COLO668 (cell line): ENCODE measurements around the gene DUS2.
"Not testable (repeated sequence)": the region's sequence is repeated elsewhere in the genome, so short reads cannot be mapped to it uniquely, and the experiment has no call there.

Experiments used
- DNase-seq: peaks from one replicate; lab custom pipeline; 2025; ENCODE audit not compliant: unreplicated experiment; lab: John Stamatoyannopoulos, UW

DUS2 gene

DNA sequence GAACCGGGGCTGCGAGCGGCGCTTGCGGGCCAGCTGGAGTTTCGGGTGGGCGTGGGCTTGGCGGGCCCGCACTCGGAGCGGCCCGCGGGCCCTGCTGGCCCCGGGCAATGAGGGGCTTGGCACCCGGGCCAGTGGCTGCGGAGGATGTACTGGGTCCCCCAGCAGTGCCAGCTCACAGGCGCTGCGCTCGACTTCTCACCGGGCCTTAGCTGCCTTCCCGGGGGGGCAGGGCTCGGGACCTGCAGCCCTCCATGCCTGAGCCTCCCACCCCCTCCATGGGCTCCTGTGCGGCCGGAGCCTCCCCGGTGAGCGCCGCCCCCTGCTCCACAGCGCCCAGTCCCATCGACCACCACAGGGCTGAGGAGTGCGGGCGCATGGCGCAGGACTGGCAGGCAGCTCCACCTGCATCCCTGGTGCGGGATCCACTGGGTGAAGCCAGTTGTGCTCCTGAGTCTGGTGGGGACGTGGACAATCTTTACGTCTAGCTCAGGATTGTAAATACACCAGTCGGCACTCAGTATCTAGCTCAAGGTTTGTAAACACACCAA, 24.8 kb upstream of the DUS2 start:
- DNase-seq, result not testable (repeated sequence)

GRCh38 chr16:67998779-67999688, 24.1 kb upstream of the DUS2 start, which contains the start of gene DPEP2:
Gene DPEP2, minus strand, starts transcription at chr16:67999484. Its CDS starts 6,272 bp downstream, at chr16:67993212.
- DNase-seq, result not testable (repeated sequence)

DNA sequence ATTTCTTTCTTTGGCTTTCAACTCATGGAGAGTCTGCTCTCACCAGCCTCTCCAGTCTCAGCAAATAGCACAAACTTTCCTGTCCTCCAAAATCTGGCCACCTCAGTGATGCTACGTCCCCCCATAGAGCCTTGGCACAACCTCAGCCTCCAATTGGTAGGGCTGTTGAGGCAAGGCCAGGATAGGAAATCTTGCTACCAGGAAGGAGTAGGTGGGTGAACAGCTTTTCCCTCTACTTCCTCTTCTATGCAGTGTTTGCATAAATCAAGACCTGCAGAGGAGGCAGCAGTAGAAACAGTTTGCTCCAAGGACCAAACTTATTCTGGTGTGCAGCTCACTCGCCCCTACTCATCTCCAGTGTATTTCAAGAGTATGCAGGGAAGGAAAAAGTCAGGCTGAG, 23.1 kb upstream of the DUS2 start:
- DNase-seq, result no peak

DNA sequence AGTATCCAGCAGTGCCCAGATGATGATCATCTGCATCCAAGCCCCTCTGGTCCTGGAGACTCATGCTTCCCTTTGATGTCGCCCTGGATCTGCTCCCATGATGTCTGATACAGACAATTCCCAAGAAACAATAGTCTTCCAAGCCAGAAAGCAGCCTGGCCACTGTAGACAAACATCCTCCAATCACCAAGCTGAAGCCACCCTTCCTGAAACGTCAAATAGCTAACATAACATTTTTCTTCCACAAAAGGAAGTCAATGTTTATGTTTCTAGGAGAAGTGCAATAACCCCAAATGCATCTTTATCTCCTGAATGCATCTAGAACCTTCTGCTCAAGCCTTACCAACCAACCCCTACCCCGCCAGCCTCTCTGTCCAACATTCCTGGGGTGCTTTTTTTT, 22.6 kb upstream of the DUS2 start:
- DNase-seq, result no peak

GRCh38 chr16:68003031-68003430, 20.1 kb upstream of the DUS2 start:
- no peak for DNase-seq

DNA sequence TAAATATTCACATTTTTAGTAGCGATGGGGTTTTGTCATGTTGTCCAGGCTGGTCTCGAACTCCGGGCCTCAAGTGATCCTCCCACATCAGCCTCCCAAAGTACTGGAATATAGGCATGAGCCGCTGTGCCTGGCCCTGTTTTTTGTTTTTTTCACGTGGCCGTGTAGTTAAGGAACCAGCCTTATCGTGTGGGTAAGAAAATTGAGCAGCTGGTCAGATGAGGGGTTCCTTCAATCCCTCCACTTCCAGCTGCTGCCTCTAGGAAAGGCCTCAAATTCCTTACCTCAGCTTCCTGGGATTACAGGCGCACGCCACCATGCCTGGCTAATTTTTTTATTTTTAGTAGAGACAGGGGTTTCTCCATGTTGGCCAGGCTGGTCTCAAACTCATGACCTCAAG, 17.9 kb upstream of the DUS2 start:
- no peak for DNase-seq

DNA sequence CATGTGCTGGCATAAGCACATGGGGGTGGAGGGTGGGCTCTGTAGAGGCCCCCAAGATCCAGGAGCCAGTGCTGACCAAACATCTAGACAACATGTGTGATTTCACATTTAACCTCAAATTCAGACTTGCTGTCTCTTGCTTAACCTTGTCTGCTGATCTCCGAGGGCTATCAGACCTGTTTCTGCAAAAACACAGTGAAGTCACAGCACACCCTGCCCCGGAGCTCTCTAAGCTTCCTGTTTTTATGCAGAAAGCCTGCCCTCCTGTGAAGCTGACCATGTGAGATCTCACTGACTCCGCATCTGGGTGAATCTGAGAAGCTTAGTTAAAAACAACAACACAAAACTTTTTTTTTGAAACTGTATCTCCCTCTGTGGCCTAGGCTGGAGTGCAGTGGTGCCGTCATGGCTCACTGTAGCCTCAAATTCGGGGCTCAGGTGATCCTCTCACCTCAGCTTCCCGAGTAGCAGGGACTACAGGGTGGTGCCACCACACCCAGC, 17.2 kb upstream of the DUS2 start:
- DNase-seq, result no peak

GRCh38 chr16:68009157-68009735, 13.8 kb upstream of the DUS2 start:
- no peak for DNase-seq

- DNase-seq, result not testable (repeated sequence)
Observed at GRCh38 chr16:68009872-68010271, 13.2 kb upstream of the DUS2 start.

DNA sequence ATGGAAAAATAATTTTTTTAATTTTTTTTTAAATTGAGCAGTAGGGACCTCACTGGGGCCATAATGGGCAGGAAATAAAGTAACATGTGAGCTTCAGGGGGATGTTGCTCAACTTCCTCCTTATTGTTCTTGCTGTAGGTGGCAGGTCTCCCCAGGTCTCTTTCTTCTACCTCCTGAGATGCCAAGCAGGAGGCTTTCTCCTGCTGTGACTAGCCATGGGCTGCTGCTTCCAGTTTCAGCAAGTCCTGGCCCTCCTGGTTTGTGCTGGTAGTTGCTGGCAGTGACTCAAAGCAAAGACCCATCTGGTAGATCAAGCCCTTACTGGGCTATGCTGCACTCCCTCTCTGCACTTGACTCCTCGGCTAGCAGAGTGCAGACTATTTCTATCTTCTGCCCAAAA, 9.6 kb upstream of the DUS2 start:
- no peak for DNase-seq

DNA sequence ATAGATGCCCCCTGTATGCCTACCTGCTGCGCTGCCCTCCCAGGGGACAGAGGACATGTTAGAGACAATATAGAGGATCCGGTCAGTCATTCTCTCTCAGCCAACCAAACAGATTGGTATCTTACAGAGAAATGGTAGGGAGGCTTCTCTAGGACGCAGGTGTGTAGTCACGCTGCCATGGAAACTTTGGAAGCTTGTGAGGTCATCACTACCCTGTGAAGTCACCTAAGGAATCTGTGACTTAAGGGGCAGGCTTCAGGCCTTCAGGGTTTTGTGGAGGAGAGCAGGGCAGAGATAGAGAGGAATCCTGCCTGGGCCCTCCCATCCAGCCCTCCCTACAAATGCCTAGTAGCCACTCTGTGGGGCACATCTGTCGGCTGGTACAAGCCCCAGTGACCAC, 7.4 kb upstream of the DUS2 start, which contains the start of gene DPEP2NB:
Gene DPEP2NB (minus strand): TSS at position 231 of the 400 bp plus-strand sequence. CDS start 141 bp downstream, at position 90.
- no peak for DNase-seq

DNA sequence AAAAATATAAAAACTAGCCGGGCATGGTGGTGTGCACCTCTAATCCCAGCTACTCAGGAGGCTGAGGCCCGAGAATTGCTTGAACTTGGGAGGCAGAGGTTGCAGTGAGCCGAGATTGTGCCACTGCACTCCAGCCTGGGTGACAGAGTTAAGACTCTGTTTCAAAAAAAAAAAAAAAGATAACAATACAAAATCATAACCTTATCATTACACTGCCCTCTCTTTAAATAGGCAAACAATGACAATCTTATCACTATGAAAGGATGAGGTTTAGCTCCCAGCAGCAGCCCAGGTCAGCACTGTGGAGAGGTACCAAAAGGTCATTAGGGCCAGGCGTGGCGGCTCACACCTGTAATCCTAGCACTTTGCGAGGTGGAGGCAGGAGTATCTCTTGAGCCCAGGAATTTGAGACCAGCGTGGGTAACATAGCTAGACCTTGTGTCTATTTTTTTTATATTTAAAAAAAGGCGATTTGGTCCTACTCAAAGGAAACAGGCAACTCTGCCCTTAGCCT, 3.9 kb upstream of the DUS2 start:
- no peak for DNase-seq

- no peak for DNase-seq
Observed at GRCh38 chr16:68021490-68021889, 1.6 kb upstream of the DUS2 start.

GRCh38 chr16:68022278-68022727, 781 bp upstream of the DUS2 start:
- no peak for DNase-seq

- DNase-seq, result no peak
Observed at GRCh38 chr16:68028996-68029395, 5.9 kb downstream of the DUS2 start.

GRCh38 chr16:68030108-68030507, 7.0 kb downstream of the DUS2 start:
- DNase-seq, result not testable (repeated sequence)

- DNase-seq, result no peak
Observed at GRCh38 chr16:68031951-68032350, 8.9 kb downstream of the DUS2 start.

DNA sequence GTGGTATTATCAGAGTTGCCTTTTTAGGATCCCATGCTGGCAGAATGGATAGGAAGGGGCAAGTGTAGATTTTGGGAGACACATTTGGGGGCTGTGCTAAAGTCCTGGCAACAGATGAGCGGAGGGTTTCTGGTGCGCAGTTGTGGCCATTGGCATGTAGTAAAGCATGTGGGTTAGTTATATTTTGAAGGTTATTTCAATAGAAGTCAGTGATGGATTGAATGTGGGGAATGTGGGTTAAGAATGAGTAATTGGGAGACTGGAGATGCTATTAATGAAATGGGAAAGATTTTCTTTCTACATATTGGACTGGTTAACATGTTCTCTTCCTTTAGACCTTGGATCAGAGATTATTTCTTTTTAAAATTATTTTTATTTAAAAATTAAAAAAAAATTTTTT, 10.0 kb downstream of the DUS2 start:
- DNase-seq, result no peak

GRCh38 chr16:68035227-68035626, 12.1 kb downstream of the DUS2 start:
- DNase-seq, result no peak

DNA sequence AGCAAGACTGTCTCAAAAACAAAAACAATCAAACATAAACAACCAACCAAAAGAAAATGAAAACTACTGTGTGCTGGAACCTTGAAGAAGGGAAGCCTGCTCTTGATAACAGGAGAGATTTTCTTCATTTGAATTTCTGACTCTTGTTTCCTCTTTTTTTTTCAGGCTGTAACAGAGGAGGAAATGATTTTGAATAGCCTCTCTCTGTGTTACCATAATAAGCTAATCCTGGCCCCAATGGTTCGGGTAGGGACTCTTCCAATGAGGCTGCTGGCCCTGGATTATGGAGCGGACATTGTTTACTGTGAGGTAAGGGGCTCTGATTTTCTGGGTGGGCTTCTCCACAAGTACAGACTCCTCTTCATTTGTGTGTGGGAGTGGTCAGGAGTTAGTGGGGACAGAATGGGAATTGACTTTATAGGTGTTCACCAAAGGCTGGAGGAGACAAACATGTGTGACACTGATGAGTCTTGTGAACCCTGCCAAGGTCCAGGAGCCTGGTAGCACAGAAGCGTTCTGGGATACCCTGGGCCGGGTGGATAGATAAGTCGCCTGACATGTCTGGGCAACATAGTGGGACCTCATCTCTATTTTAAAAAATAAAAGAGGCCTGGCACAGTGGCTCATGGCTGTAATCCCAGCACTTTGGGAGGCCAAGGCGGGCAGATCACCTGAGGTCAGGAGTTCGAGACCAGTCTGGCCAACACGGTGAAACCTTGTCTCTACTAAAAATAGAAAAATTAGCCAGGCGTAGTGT, 14.9 kb downstream of the DUS2 start:
- no peak for DNase-seq
